Measurements from ENCODE around the gene M1AP. TPM values are rescaled to one million over a fixed set of nuclear protein-coding genes. Genes with fewer than 3 reads are reported as not detected.

The M1AP gene
- total and polyA plus RNA-seq, 9 of the 15 experiments (the other 6 are each of a cell fraction or from before 2014, with no cell fraction given): 0.06 to 0.33 (median 0.11) TPM; not detected in 4

GRCh38 chr2:74685408-74685807 lies 37.3 kb upstream of the M1AP start:
- Histone ChIP-seq H3K9me1 (ENCODE audit: control insufficient read depth, insufficient read depth, low read length) (no peaks in the 10 kb centered on the region), H2AFZ (ENCODE audit: low read depth, low read length) (no peak overlapping the region), H3K79me2 (ENCODE audit: control insufficient read depth, insufficient read depth, low read length) (no peaks in the 10 kb centered on the region), H3K27ac (ENCODE audit: extremely low read depth, low read depth, low read length) (no peak overlapping the region), H3K27me3 (ENCODE audit: control insufficient read depth in 2 of 2, insufficient read depth in 2 of 2, low read length in 2 of 2) (peaks cover 0 to 9% of the 10 kb centered on the region in 2 experiments; a peak in 3 of 5 replicates), H3K4me3 (no peak overlapping the region), H3K4me2 (ENCODE audit: insufficient read depth, low read length) (no peak overlapping the region), H3K36me3 (ENCODE audit: control insufficient read depth, insufficient read depth, low read length) (no peaks in the 10 kb centered on the region), H3K9ac (ENCODE audit: insufficient read depth in 1 of 2, low read depth in 2 of 2, low read length in 2 of 2) (no peak overlapping the region), H4K20me1 (replicated peaks; ENCODE audit: control insufficient read depth, insufficient read depth, low read length) (no peaks in the 10 kb centered on the region), H3K4me1 (replicated peaks in 1 of 2; ENCODE audit: control insufficient read depth in 2 of 2, insufficient read depth in 2 of 2, low read length in 2 of 2) (no peaks in the 10 kb centered on the region; a peak in 1 of 5 replicates), H3K9me3 (replicated peaks; ENCODE audit: control insufficient read depth, insufficient read depth, low read depth, low read length) (no peaks in the 10 kb centered on the region)
- 38% methylated on average over 3 of the region's 3 CpGs for WGBS (ENCODE audit: insufficient coverage, low coverage, missing lambda C conversion rate)
- no TSS peak for BruUV-seq (replicated peaks)
- in situ Hi-C loops (cut with MboI): no loop called here
- ChIA-PET CTCF (ENCODE audit: low intra/inter-chr PET ratio) (no interaction called here), POLR2A (interaction anchor here (0.6 kb wide), 2 partner anchors 29 to 179 kb away, joined by 3 to 4 read pairs; no protein-coding TSS in a partner anchor)
- ATAC-seq: peak; percentile 74
- intact Hi-C loops (cut with micrococcal nuclease): no loop called here
- FAIRE-seq: no peak
- TF ChIP-seq LCOR (CRISPR knock-in tag; IDR thresholded peaks at IDR 0.05): no peak
- TF ChIP-seq TEAD4 (IDR thresholded peaks at IDR 0.05; ENCODE audit: low read length): no peak
- no peak for TF ChIP-seq TEAD4 (CRISPR knock-in tag; IDR thresholded peaks at IDR 0.05; ENCODE audit: borderline replicate concordance)
- no peak for TF ChIP-seq IRF2 (CRISPR knock-in tag; IDR thresholded peaks at IDR 0.05)
- TF ChIP-seq SNRNP70 (optimal IDR thresholded peaks at IDR 0.05; ENCODE audit: low read depth, low read length): no peak
- peak; percentile 79 for TF ChIP-seq USF2 (CRISPR knock-in tag; IDR thresholded peaks at IDR 0.05)
- peak; percentile 50 for TF ChIP-seq NFYB (IDR thresholded peaks at IDR 0.05; ENCODE audit: extremely low read depth, insufficient read length)
- TF ChIP-seq ZNF175 (CRISPR knock-in tag; IDR thresholded peaks at IDR 0.05; ENCODE audit: low read depth): no peak
- TF ChIP-seq ATF7 (IDR thresholded peaks at IDR 0.05): no peak
- no peak for TF ChIP-seq ZFPM2 (CRISPR knock-in tag; IDR thresholded peaks at IDR 0.05)
- TF ChIP-seq RAD51 (IDR thresholded peaks at IDR 0.05; ENCODE audit: borderline replicate concordance, low read depth): peak; percentile 59; the same call in 1 of the 2 replicates
- no peak for TF ChIP-seq NELFE (IDR thresholded peaks at IDR 0.05; ENCODE audit: insufficient read depth, insufficient read length)
- no peak for TF ChIP-seq ARHGAP35 (IDR thresholded peaks at IDR 0.05; ENCODE audit: partially characterized antibody)
- no peak for TF ChIP-seq TCF7 (IDR thresholded peaks at IDR 0.05; ENCODE audit: borderline replicate concordance)
- peak; percentile 11 for TF ChIP-seq RBM25 (IDR thresholded peaks at IDR 0.05; ENCODE audit: low read depth, low read length, severe bottlenecking)
- TF ChIP-seq USF1 (CRISPR knock-in tag; IDR thresholded peaks at IDR 0.05): peak; percentile 71
- TF ChIP-seq ZNF584 (CRISPR knock-in tag; IDR thresholded peaks at IDR 0.05; ENCODE audit: low read depth): no peak
- TF ChIP-seq DEAF1 (CRISPR knock-in tag; IDR thresholded peaks at IDR 0.05): no peak
- no peak for TF ChIP-seq NR3C1 (CRISPR knock-in tag; IDR thresholded peaks at IDR 0.05)
- no peak for TF ChIP-seq PHF8 (IDR thresholded peaks at IDR 0.05; ENCODE audit: borderline replicate concordance, low read length)
- DNase-seq (ENCODE audit: extremely low read depth in 1 of 4, low spot score in 3 of 4): peak in 3 of 4 experiments; percentile 38 to 49 (median 39)
